Astrocyte (in vitro differentiated cells and primary cell): ENCODE data around the gene LRTM2. TPM values are rescaled to one million over a fixed set of nuclear protein-coding genes. Genes with fewer than 3 reads are reported as not detected.

Experiments used
- DNase-seq: peaks from one replicate; pipeline ENCODE4 v3.0.0-alpha.2; 2010; ENCODE audit warnings: low read depth
- FAIRE-seq: peaks from 2 replicates; lab custom pipeline; 2011; peaks lifted over from hg19 to GRCh38; lab: Jason Lieb, UNC
- H2AFZ ChIP-seq: 2 replicates; pipeline ENCODE4 v1.6.0; 2012; ENCODE audit warnings: low read depth, low read length, inconsistent platforms
- H3K27ac ChIP-seq: 2 replicates; pipeline ENCODE4 v1.5.1; 2011; ENCODE audit warnings: low read depth, low read length, inconsistent platforms
- H3K27me3 ChIP-seq: 2 replicates; pipeline ENCODE4 v1.6.0; 2011; ENCODE audit warnings: low read length, inconsistent platforms; ENCODE audit not compliant: insufficient read depth
- H3K36me3 ChIP-seq: 2 replicates; pipeline ENCODE4 v1.5.1; 2011; ENCODE audit warnings: low read length, inconsistent platforms; ENCODE audit not compliant: insufficient read depth
- H3K4me1 ChIP-seq: 2 replicates; pipeline ENCODE4 v1.5.1; 2011; ENCODE audit warnings: low read length, inconsistent platforms; ENCODE audit not compliant: insufficient read depth
- H3K4me2 ChIP-seq: 2 replicates; pipeline ENCODE4 v1.6.0; 2012; ENCODE audit warnings: low read length, inconsistent platforms
- H3K4me3 ChIP-seq: 2 replicates; pipeline ENCODE4 v1.5.1; 2011; ENCODE audit warnings: low read depth, mild to moderate bottlenecking, low read length, inconsistent platforms; ENCODE audit not compliant: insufficient read depth
- H3K79me2 ChIP-seq: 2 replicates; pipeline ENCODE4 v1.6.0; 2012; ENCODE audit warnings: mild to moderate bottlenecking, low read length, inconsistent platforms; ENCODE audit not compliant: insufficient read depth
- H3K9ac ChIP-seq: 2 replicates; pipeline ENCODE4 v1.6.0; 2012; ENCODE audit warnings: mild to moderate bottlenecking, low read length, inconsistent platforms
- H3K9me3 ChIP-seq: 2 replicates; pipeline ENCODE4 v1.5.1; 2012; ENCODE audit warnings: low read depth, mild to moderate bottlenecking, low read length, inconsistent platforms; ENCODE audit not compliant: insufficient read depth
- H4K20me1 ChIP-seq: 2 replicates; pipeline ENCODE4 v1.6.0; 2012; ENCODE audit warnings: low read length, inconsistent platforms; ENCODE audit not compliant: insufficient read depth
- H3K27ac Mint-ChIP-seq: one replicate; pipeline ENCODE4 v1.8.0; 2021; ENCODE audit warnings: mild to moderate bottlenecking, mixed read lengths; ENCODE audit not compliant: unreplicated experiment
- H3K27me3 Mint-ChIP-seq: one replicate; pipeline ENCODE4 v1.8.0; 2021; ENCODE audit warnings: low read depth, mixed read lengths; ENCODE audit not compliant: unreplicated experiment
- H3K36me3 Mint-ChIP-seq: one replicate; pipeline ENCODE4 v1.8.0; 2021; ENCODE audit warnings: low read depth, mixed read lengths; ENCODE audit not compliant: unreplicated experiment
- H3K4me1 Mint-ChIP-seq: one replicate; pipeline ENCODE4 v1.8.0; 2021; ENCODE audit warnings: low read depth, mixed read lengths; ENCODE audit not compliant: unreplicated experiment
- H3K4me3 Mint-ChIP-seq: one replicate; pipeline ENCODE4 v1.8.0; 2021; ENCODE audit warnings: mild to moderate bottlenecking, moderate library complexity, mixed read lengths; ENCODE audit not compliant: unreplicated experiment
- H3K9me3 Mint-ChIP-seq: one replicate; pipeline ENCODE4 v1.8.0; 2021; ENCODE audit warnings: mild to moderate bottlenecking, mixed read lengths; ENCODE audit not compliant: unreplicated experiment
- EZH2 ChIP-seq: IDR thresholded peaks from 2 replicates; pipeline ENCODE4 v1.6.1; 2012; ENCODE audit warnings: mild to moderate bottlenecking, low read length, inconsistent platforms; ENCODE audit not compliant: insufficient read depth
- total RNA-seq: library from RNA; stranded (reverse); gene quantifications from 2 replicates; pipeline ENCODE4 v1.2.1, GENCODE V29; 2021
- TF ChIP-seq, protein P1 (sequence below): IDR thresholded peaks from 2 replicates; pipeline ENCODE4 v1.5.1; 2011; ENCODE audit warnings: low read depth, mild to moderate bottlenecking, inconsistent platforms, low read length, moderate library complexity; ENCODE audit not compliant: insufficient read depth

The LRTM2 gene
- total RNA-seq, 1 donor from 2014 or later: not detected

DNA sequence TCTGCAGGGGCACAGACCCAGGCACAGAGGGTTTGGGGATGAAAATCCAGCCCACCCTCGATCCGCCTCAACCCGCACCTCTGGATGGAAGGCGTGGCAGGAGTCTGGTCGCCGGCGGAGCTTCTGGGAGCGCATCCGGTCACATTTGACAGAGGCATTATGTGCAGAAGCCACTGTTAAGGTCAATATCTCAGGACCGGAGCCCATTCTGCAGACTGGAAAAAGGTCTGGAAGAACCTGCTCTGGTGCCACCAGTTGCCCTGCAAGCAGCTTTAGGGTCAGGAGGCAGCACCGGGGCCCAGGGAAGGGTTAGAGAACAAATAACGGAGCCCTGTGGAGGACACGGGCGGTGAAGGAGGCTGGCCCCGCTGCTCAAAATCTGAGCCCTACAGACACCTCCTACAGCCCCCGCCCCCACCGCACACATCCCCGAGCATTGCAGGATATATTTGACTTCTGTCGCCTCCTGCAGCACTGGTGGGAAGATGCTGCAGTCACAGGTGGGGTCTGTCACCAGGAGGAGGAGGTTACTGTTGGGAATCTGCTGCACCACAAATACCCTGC lies 25.1 kb upstream of the LRTM2 start:
- Mint-ChIP-seq H3K27ac (no peak overlapping the region), H3K4me1 (no peaks in the 10 kb centered on the region), H3K27me3 (peaks cover 4% of the 10 kb centered on the region), H3K36me3 (peaks cover 2% of the 10 kb centered on the region), H3K9me3 (no peaks in the 10 kb centered on the region), H3K4me3 (no peak overlapping the region)
- peaks cover 9% of the 10 kb centered on the region for H3K4me1 ChIP-seq
- H3K9ac ChIP-seq: peak overlapping the region; percentile 32
- no peaks in the 10 kb centered on the region for H3K27me3 ChIP-seq
- FAIRE-seq: no peak
- peak overlapping the region; percentile 64 for H2AFZ ChIP-seq
- no peaks in the 10 kb centered on the region for H3K9me3 ChIP-seq
- DNase-seq: no peak
- peaks cover 8% of the 10 kb centered on the region for H4K20me1 ChIP-seq
- no peaks in the 10 kb centered on the region for H3K36me3 ChIP-seq
- H3K79me2 ChIP-seq: no peaks in the 10 kb centered on the region
- H3K4me3 ChIP-seq: no peak overlapping the region
- H3K27ac ChIP-seq: no peak overlapping the region
- H3K4me2 ChIP-seq: peak overlapping the region; percentile 89
- TF ChIP-seq, protein P1, sequence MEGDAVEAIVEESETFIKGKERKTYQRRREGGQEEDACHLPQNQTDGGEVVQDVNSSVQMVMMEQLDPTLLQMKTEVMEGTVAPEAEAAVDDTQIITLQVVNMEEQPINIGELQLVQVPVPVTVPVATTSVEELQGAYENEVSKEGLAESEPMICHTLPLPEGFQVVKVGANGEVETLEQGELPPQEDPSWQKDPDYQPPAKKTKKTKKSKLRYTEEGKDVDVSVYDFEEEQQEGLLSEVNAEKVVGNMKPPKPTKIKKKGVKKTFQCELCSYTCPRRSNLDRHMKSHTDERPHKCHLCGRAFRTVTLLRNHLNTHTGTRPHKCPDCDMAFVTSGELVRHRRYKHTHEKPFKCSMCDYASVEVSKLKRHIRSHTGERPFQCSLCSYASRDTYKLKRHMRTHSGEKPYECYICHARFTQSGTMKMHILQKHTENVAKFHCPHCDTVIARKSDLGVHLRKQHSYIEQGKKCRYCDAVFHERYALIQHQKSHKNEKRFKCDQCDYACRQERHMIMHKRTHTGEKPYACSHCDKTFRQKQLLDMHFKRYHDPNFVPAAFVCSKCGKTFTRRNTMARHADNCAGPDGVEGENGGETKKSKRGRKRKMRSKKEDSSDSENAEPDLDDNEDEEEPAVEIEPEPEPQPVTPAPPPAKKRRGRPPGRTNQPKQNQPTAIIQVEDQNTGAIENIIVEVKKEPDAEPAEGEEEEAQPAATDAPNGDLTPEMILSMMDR: no peak
- no peak for TF ChIP-seq EZH2

DNA sequence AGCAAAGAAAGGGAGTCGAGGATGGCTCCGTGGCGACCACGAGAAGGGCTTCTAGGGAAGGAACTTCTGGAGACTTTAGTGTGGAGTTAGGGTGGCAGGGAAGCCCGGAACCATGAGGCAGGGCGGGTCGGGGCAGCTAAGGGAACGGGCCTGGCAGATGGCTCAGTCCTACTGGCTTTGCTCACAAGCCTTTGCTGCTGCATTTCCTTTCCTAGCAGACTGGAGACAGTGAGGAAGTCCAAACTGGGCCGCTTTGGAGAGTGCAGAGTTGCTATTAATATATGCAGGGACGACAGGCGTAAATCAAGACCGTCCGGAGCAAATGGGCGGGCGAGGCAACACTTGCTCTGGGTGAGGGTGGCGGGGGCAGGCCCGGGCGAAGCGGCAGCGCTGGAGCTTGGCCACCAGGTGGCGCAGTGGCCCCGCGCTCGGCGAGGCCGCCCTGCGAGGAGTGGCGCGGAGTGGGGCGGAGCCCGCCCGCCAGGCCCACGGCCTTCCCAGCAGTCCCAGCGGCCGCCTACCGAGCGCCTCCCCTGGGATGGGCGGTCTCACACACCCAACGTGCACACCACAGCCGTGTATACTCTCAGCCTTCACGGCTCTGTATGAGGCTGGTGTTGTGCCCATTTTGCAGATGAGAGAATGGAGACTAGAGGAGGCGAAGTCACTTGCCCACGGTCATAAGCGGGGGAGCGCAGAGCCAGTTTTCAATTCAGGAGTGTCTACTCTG lies 24.4 kb upstream of the LRTM2 start:
- Mint-ChIP-seq H3K27ac (no peak overlapping the region), H3K9me3 (no peaks in the 10 kb centered on the region), H3K36me3 (peaks cover 2% of the 10 kb centered on the region), H3K4me1 (no peaks in the 10 kb centered on the region), H3K27me3 (peaks cover 4% of the 10 kb centered on the region), H3K4me3 (no peak overlapping the region)
- Histone ChIP-seq H3K9ac (peak overlapping the region; percentile 32), H3K27me3 (no peaks in the 10 kb centered on the region), H3K9me3 (no peaks in the 10 kb centered on the region), H3K4me1 (peaks cover 9% of the 10 kb centered on the region), H3K4me2 (peak overlapping the region; percentile 89), H3K4me3 (peak overlapping the region; percentile 50), H3K79me2 (no peaks in the 10 kb centered on the region), H3K36me3 (no peaks in the 10 kb centered on the region), H4K20me1 (peaks cover 4% of the 10 kb centered on the region), H2AFZ (peak overlapping the region; percentile 78), H3K27ac (no peak overlapping the region)
- FAIRE-seq (no peak), DNase-seq (peak; percentile 58)
- no peak for TF ChIP-seq EZH2
- TF ChIP-seq, protein P1: peak; percentile 58

DNA sequence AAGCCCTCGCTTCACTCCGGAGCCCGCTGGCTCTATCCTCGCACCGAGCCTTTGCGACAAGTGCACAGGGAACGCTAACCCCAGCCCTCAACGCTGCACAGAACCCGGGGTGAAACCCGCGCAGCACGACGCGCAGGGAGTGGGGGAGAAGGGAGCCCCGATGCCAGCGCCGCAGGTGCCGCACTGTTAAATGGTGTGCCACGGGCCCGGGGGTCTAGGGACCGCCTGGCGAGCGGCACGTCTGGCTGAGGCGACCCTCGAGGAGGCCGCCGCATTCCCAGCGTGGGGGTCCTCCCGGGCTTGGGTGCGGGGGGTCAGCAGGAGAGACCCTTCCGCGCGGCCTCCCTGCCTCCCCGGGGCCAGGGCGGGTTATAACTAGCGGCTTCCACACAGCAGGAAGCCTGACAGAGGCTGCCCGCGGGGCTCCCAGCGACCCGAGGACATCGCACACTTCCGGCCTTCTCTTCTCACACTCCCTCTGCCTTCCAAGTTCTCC lies 23.8 kb upstream of the LRTM2 start:
- Histone ChIP-seq H3K27me3 (no peaks in the 10 kb centered on the region), H3K36me3 (no peaks in the 10 kb centered on the region), H3K4me3 (peak overlapping the region; percentile 50), H4K20me1 (peaks cover under 1% of the 10 kb centered on the region), H2AFZ (peak overlapping the region; percentile 78), H3K9ac (no peak overlapping the region), H3K9me3 (no peaks in the 10 kb centered on the region), H3K4me1 (peaks cover 9% of the 10 kb centered on the region), H3K79me2 (no peaks in the 10 kb centered on the region), H3K4me2 (peak overlapping the region; percentile 89), H3K27ac (no peak overlapping the region)
- Mint-ChIP-seq H3K4me3 (no peak overlapping the region), H3K4me1 (no peaks in the 10 kb centered on the region), H3K27ac (no peak overlapping the region), H3K9me3 (no peaks in the 10 kb centered on the region), H3K36me3 (peaks cover 2% of the 10 kb centered on the region), H3K27me3 (peaks cover 4% of the 10 kb centered on the region)
- DNase-seq (no peak), FAIRE-seq (no peak)
- TF ChIP-seq EZH2: peak; percentile 48
- TF ChIP-seq, protein P1: no peak
